Myocyte (in vitro differentiated cells): ENCODE results near the gene CTNNBIP1. TPM values are rescaled to one million over a fixed set of nuclear protein-coding genes. Genes with fewer than 3 reads are reported as not detected.

Source experiments
- DNase-seq: peaks from one replicate; pipeline ENCODE4 v3.0.0-alpha.2; 2012; ENCODE audit warnings: low read depth
- total RNA-seq: library from RNA; depleted of rRNA; stranded (reverse); fragments of >200 nt; gene quantifications from 2 replicates; pipeline ENCODE4 v1.2.3, GENCODE V29; 2014

CTNNBIP1 gene
- total RNA-seq, 1 donor from 2014 or later: 26.0 TPM

DNA sequence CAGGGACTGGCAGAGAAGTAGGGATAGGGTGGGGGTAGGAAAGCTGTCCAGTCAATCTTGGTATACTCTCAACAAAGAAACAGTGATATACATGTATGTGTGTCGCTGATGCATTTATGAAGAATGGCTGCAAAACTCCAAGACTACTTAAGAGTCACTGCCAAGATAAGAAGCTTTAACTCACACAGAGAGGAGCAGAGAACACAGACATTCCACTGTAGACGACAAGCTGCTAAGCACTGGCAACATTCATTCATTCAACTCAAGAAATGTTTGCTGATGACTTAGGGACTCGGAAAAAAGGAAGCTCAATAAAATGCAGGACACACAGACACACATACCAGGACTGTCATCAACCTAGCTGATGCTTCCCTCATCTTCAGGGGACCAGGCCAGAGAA, 5.5 kb downstream of the CTNNBIP1 start:
- DNase-seq: no peak

DNA sequence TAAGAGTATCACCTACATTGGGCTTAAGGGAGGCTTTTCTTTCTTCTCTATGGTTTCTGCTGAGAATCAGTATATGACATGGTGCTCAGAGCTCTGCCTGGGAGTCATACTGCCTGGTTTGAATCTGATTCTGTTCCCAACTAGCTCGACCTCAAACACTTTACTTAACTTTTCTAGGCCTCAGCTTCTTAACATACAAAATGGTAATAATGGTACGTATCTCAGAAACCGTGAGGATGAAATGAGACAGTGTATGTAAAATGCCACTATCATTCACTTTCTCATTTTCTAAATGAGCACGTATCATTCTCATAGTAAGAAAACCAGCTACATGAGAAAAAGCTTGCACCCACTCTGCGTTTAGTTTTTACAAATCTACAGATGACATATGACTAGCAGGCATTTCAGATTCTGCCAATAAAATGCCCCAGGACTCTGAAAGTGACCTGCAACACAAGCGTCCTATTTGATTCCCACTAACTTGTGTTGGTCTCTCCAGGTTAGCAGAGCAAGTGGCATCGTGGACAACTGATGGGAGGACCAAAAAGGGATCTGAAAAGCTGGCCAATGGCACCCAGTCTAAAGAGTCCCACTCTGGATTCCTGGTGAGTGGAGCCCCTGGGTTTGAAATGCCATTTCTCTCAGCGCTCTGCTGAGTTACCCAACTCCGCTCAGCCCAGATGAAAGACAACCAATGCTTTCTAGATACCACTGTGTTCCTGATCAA, 6.1 kb downstream of the CTNNBIP1 start:
- no peak for DNase-seq

DNA sequence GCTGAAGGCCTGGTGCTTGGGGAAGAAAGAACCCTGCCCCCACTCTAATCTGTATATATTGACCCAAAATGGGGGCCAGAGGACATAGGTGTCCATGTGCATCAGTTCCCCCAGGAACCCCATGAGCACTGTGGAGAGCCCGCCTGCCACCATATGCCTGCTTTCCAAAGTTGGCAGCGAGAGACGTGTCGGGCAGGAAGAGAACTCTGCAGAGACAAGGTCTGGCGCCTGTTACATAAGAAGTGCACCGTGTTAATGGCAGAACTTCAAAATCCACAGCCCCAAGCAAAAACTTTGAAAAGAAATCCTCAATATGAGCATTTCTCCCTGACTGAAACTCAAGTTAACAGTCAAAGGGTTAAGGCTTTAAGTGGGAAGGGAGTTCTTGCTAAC, 8.0 kb downstream of the CTNNBIP1 start:
- no peak for DNase-seq

- DNase-seq: no peak
Measured at GRCh38 chr1:9901148-9902059, 8.7 kb downstream of the CTNNBIP1 start.

- no peak for DNase-seq
Measured at GRCh38 chr1:9900142-9901043, 9.7 kb downstream of the CTNNBIP1 start.

DNA sequence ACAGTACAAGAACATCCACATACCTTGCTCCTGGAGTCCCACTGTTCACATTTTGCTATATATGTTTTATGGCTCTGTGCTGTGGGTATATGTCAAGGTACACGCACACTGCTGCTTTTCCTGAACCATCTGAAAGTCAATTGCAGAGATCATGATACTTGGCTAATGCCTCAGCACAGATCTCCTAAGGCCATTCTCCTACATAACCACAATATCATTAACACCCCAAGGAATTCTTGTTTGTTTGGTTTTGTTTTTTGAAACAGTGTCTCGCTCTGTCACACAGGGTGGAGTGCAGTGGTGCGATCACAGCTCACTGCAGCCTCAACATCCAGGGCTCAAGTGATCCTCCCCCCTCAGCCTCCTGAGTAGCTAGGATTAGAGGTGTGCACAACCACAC, 16.0 kb downstream of the CTNNBIP1 start:
- DNase-seq: no peak

DNA sequence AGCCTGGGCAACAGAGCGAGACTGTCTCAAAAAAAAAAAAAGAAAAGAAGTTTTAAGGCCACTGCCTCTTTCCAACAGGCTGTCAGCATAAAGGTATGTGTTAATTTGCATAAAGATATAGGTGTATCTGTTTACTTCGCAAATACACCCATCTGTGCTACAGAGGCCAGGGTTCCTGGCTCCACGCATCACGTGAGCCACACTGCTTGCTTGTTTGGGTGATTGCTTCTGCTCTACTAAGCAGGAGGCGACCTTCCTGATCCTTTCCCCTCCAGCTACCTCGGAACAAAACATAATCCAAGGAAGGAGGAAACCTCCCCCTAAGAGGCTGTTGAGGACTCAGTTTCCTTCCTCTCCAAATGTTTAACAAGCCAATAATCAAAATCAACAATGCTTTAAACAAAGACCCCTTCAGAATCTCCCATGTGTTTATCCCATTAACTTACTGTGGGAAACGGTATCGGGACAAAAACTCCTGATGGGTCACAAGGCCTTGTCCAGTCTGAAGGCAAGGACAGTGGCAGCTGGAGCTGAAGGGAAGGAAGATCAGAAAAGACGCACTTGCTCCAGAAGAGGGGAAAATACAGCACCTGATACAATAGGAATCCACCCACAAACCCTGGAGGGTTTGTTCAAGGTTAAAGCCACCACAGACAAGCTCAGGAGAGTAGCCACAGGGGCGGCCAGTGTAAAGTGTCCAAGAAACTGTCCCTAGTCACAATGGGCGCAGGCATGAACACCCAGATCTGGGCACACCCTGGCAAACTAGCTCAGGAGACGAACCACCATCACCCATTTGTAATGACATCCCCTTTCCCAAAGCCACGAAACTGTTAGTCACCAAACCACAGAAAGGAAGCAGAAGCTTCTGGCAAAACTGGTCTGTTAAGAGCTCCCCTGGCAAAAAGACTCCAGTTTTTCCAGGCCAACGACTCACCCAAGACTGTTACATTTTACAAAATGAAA, 17.2 kb downstream of the CTNNBIP1 start:
- peak; percentile 92 for DNase-seq

DNA sequence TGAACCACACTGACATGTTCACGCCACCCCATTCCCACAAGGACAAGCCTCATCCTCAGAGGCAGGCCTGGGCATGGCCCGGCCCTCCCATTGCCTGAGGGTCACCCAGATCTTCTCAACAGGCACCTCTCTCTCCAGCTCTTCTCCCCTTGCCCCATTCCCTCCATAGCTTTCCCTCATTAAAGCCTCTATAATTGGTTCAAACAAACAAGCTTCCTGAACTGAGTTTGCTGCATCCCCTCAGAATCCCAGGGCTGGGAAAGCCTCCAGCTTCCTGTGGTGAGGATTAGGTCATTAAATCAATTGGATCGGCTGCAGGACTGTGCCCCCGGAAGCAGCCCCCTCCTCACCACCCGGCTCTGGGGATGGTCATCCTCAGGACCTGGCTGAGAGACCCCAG, 18.9 kb downstream of the CTNNBIP1 start:
- DNase-seq: no peak

GRCh38 chr1:9890224-9890731, 19.8 kb downstream of the CTNNBIP1 start:
- peak; percentile 89 for DNase-seq

DNA sequence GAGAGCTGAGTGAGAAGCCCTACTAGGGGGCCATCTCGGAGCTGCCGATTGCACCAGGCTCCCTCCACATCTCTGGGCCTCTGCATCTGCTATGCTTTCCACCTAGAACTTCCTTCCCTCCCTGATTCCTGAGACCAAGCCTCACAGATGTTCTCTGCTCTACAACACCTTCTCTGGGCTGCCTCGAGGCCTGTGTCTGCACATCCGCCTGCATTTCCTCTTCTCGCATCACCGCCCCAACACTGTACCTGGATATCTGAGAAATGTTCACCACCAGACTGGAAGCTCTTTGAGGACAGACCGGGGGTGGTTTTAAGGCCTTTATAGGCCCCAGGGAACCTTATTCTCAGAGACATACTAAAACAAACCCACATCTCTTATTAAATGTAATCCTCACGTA, 20.7 kb downstream of the CTNNBIP1 start:
- DNase-seq: no peak

- no peak for DNase-seq
Measured at GRCh38 chr1:9888886-9889285, 21.2 kb downstream of the CTNNBIP1 start.

DNA sequence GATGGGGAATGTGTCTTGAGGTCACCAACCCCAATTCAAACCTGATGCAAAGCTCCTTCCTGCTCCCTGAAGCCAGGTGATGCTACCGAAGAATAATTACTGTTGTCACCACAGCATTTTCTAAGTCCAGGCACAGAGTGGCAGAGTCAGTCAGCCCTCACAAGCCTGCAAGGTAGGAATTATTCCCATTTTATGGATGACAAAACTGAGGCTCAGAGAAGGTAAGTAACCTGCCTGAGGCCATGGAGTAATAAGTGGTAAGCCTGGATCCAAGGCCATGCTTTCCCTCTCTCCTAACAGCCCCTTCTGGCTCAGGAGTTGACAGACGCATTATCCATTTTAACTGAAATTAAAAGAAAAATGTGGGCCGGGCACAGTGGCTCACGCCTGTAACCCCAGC, 23.0 kb downstream of the CTNNBIP1 start:
- DNase-seq: no peak

DNA sequence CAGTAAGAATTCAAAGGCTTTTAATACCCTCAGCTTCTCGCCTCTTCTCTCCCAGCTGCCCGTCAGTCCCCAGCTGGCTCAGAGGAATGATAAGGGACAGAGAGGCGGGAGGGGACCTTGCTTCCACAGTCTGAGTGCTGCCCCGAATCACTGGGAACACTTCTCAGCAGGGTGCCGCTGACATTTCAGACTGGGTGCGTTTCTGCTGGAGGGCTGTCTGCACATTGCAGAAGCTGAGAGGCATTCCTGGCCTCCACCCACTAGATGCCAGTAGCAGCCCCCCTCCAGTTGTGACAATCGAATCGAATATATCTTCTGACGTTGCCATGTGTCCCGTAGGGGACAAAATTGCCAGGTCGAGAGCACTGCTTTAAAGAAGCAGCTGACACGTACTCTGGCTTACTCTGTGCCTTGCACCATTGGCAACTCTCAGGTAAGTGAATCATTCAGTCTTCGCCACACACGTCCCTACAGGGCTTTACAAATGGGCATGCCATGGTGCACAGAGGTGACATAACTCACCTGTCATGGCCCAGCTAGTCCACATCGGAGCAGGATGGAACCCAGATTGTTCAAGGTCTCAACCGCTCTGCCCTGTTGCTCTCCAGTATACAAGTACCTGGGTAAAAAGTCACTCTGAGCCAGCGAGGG, 23.9 kb downstream of the CTNNBIP1 start:
- no peak for DNase-seq

DNA sequence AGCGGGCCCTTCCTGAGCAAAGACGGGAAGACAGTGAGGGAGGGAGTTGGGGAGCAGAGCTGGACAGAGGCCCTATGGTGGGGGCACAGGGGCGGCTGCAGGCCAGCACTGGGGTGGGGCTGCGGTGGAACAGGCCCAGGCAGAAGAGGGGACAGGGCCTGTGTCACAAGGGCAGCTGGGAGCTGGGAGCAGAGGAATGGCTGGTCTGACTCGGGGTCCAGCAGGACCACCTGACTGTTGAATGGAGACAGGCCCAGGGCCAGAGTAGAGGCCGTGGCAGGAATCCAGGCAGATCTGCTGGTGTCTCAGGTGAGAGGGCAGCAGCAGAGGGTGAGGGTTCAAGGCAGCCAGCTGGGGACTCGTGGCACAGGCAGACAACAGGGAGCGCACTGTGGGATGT, 25.3 kb downstream of the CTNNBIP1 start:
- DNase-seq: no peak

GRCh38 chr1:9883585-9884449, 26.3 kb downstream of the CTNNBIP1 start:
- peak; percentile 47 for DNase-seq

DNA sequence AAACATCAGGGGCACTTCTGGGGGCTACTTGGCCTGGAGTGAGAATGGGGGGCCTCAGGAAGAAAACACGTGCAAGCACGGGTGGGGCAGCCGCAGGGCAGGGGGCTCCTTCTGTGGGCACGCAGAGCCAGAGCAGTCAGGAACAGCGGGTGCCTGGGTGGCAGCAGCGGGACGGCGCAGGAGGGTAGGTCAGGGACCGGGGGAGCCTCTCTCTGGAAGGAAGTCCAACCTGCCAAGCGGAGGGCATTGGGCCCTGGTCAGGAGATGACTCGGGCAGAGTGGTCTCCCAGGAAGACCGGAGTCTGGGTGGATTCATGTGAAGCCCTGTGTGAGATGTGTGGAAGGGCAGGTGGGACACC, 27.1 kb downstream of the CTNNBIP1 start:
- DNase-seq: no peak

GRCh38 chr1:9882296-9882944, 27.6 kb downstream of the CTNNBIP1 start:
- DNase-seq: peak; percentile 78

- peak; percentile 89 for DNase-seq
Measured at GRCh38 chr1:9881838-9882249, 28.2 kb downstream of the CTNNBIP1 start.
